ENCODE results near the gene RNF32.

The RNF32 gene

DNA sequence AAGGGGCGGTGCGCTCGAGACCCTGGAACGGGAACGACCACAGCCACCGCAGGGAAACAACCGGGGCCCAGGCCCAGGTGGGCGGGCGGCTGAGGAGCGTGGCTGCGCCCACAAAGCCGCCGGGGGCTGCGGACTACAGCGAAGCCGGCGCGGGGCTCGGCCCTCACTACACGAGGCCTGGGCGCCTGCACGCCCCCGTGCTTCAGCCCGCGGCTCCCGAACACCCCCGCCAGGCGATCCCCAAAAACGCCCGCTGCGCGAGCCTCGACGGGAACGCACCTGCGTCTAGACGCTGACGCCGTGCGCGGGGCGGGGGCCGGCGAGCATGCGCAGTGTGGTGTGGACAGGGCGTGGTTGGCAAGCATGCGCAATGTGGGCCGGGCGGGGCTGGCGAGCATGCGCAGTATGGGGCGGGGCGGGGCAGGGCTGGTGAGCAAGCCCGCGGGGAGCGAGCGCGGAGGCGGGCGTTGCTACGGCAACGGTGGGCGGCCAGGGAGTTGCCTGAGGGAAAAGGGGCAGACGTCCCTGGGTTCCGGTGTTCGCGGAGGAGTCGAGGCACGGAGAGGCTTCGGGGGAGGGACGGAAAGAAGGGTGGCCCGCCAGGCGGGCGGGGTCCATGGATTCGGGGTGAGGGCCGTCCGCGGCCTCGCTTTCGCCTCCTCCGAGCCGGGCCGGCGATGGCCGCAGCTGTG lies at the start of gene RNF32:
RNF32 (plus strand) TSS at position 518 of the 692 bp plus-strand sequence. CDS start 3,104 bp downstream, outside the sequence.
- in situ Hi-C loops (cut with MboI; ENCODE audit: low pct_unique_long_range_greater_than_20kb, low sequenced_read_pairs): no loop called here
- DNase-seq: no peak

- DNase-seq: no peak
- in situ Hi-C loops (cut with MboI; ENCODE audit: low pct_unique_long_range_greater_than_20kb, low sequenced_read_pairs): no loop called here
Observed at GRCh38 chr7:156592155-156592884, 48.3 kb upstream of the RNF32 start.

- DNase-seq: no peak
- in situ Hi-C loops (cut with MboI; ENCODE audit: low pct_unique_long_range_greater_than_20kb, low sequenced_read_pairs): no loop called here
Observed at GRCh38 chr7:156594283-156595080, 46.1 kb upstream of the RNF32 start.

- no peak for DNase-seq
- in situ Hi-C loops (cut with MboI; ENCODE audit: low pct_unique_long_range_greater_than_20kb, low sequenced_read_pairs): no loop called here
Observed at GRCh38 chr7:156600496-156600895, 40.1 kb upstream of the RNF32 start.

DNA sequence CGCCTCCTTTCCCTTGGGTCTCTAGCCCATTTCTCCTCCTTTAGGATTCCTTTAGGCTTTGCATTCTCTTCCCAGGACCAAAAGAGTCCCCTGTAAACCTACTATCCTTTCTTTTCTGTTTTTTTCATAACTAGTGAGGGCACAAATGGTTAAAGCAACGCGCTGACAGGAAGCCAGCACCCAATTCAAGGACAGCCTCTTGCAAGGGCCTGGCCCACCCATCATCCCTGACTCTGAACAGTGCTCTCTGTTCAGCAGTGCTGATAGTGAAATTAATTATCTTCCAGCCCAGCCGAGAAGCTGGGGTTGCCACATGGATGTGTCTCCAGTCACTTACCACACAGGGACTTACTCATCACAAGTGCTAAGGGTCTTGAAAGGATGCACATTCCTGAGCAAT lies 38.3 kb upstream of the RNF32 start:
- in situ Hi-C loops (cut with MboI; ENCODE audit: low pct_unique_long_range_greater_than_20kb, low sequenced_read_pairs): no loop called here
- DNase-seq: no peak

DNA sequence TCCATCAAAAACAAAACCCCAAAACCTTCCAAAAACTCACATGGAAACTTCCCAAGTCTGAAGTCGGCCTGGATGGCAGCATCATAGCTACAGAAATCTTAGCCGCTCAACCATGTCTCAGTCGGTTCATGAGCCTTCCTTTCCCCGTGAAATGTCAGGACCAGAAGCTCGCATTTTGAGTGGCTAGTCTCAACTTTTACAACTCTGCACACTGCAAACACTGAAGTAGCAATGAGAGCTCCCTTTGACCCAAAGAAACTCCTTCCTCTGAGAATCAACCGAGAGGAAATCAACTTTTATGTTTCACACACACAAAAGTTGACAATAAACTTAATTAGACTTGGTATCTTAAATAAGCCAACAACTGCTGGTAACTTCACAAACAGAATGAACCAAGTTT lies 37.6 kb upstream of the RNF32 start:
- no peak for DNase-seq
- in situ Hi-C loops (cut with MboI; ENCODE audit: low pct_unique_long_range_greater_than_20kb, low sequenced_read_pairs): no loop called here

GRCh38 chr7:156603629-156604028 lies 36.9 kb upstream of the RNF32 start:
- DNase-seq: no peak
- in situ Hi-C loops (cut with MboI; ENCODE audit: low pct_unique_long_range_greater_than_20kb, low sequenced_read_pairs): no loop called here

- in situ Hi-C loops (cut with MboI; ENCODE audit: low pct_unique_long_range_greater_than_20kb, low sequenced_read_pairs): no loop called here
Observed at GRCh38 chr7:156604311-156604710, 36.3 kb upstream of the RNF32 start.

DNA sequence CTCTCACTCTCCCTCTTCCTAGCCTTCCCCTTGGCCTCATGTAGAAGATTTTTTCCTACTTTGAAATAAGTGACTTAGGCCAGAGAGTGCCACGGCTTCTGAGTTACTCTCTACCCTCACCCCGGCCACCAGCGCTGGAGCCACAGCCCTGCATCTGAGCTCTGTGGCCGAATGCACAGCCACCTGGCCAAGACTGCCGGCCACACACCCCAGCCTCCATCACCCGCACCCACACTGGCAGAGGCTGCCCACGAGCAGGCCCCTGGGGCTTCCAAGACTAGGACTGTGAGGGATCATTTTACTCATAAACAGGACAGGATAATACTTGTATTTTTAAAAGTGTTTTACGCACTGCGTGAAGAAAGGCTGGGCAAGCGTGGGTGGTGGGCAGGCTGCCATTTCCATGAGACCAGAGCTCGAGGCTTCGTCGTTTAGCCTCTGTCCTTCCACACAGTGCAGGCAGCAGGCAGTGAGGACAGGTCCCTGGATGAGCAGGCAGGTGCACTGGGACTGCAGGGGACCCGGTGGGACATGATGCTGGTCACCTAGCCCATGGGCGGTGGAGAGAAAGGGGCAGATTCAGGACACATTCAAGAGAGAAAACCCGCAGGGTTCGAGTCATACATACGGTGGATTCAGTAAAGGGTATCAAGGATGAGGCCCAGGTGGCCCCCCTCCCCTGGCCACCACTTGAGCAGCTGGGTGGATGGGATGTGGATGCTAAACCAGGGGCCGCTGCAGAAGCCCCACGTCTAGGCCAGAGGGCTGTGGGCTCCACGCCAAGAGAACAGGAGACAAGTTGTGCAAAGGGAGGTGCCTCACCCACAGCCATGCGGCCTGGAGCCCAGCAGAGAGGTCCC lies 35.5 kb upstream of the RNF32 start:
- in situ Hi-C loops (cut with MboI; ENCODE audit: low pct_unique_long_range_greater_than_20kb, low sequenced_read_pairs): no loop called here
- no peak for DNase-seq

More at GRCh38 chr7:156604311-156604710, 36.3 kb upstream of the RNF32 start:
- no peak for DNase-seq

DNA sequence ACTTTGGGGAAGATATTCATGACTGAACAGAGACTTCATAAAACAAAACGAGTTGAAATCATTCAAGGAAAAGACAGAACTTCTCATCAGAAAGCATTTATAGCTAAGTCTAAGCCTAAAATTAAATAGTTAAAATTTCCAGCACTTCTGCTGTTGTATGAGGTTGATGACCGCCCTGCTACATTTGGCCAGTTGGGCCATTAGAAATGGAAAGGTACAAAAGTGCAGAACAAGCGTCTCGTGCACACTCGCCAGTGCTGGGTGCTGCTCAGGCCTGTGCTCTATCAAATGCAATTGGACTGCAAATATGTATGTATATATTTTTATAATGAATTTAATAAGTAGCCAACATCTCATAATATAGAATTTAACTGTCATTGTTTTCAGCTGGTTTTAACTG lies 34.4 kb upstream of the RNF32 start:
- in situ Hi-C loops (cut with MboI; ENCODE audit: low pct_unique_long_range_greater_than_20kb, low sequenced_read_pairs): no loop called here

GRCh38 chr7:156606691-156607331 lies 33.8 kb upstream of the RNF32 start:
- no peak for DNase-seq
- in situ Hi-C loops (cut with MboI; ENCODE audit: low pct_unique_long_range_greater_than_20kb, low sequenced_read_pairs): no loop called here

More for the DNA sequence above, 34.4 kb upstream of the RNF32 start:
- no peak for DNase-seq

DNA sequence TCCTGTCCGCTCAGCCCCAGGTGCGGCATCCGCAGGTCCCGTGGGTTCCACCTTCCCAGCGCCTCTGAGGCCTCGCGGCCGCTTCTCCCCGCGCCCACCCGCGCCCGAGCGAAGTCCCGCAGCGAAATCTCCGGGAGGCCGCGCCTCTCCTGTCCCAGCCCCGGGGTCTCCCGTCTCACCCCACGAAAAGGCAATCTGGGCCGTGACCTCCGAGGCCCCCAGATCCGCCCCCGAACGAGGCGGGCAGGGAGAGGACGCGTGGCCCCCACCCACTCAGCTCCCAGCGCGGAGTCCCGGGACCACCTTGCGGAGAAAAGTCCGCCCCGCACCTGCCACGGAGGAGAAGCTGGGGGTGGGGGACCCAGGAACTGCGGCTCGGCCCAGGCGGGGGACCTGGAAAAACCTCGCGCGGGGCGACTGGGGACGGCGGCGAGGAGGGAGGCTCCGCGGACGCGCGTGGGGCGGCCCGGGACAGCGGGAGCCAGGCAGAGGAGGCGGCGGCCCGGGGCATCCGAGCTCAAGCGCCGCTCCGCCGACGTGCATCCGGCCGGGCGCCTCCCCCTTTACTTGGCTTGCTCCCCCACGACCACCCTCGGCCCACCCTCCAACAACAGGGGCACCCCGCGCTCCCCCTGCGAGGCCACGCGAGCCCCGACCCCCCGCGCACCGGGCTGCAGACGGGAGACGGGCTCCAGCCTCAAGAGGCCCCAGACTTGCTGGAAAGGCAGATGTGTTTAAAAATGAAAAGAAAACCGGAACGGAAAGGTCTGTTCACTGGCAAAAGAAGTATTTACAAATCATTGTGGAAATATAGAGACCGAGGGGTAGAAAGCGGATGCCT lies 33.0 kb upstream of the RNF32 start:
- peak; percentile 10 for DNase-seq
- in situ Hi-C loops (cut with MboI; ENCODE audit: low pct_unique_long_range_greater_than_20kb, low sequenced_read_pairs): no loop called here

DNA sequence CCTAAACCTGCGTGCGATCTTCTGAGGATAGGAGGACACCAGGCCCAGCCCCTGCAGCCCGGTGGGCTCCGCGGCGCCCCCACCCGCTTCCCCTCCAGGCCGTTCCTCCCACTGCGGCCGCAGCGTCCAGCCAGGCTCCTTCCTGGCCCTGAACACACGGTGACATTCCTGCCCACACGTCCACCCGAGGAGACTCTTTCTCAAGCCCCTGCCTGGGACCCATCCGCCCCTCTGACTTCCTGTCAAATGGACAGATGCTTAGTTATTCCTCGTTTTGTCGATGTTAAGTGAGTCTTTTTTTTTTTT lies 32.4 kb upstream of the RNF32 start:
- DNase-seq: peak; percentile 5
- in situ Hi-C loops (cut with MboI; ENCODE audit: low pct_unique_long_range_greater_than_20kb, low sequenced_read_pairs): no loop called here

- DNase-seq: no peak
- in situ Hi-C loops (cut with MboI; ENCODE audit: low pct_unique_long_range_greater_than_20kb, low sequenced_read_pairs): no loop called here
Observed at GRCh38 chr7:156609010-156609877, 31.3 kb upstream of the RNF32 start.

DNA sequence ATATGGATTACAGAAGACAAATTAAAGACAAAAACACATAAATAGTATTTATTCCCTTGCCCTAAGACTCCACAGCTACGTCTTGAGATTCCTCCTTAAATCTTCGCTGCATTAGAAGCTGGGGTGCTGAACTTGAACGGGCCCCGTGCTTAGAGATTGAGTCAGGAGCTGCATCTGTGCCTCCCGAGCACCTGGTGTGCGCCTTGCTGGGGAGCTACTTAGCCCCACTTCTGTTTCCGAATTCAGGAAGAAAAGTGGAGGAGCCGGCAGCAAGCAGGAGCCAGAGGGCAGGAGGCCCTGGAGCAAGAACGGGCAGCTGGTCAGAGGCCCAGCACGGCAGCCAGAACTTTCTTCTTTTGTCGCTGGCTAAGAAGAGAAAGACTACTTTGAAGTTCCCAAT lies 30.4 kb upstream of the RNF32 start:
- DNase-seq: no peak
- in situ Hi-C loops (cut with MboI; ENCODE audit: low pct_unique_long_range_greater_than_20kb, low sequenced_read_pairs): no loop called here

GRCh38 chr7:156610601-156611000 lies 30.0 kb upstream of the RNF32 start:
- in situ Hi-C loops (cut with MboI; ENCODE audit: low pct_unique_long_range_greater_than_20kb, low sequenced_read_pairs): no loop called here
- no peak for DNase-seq

Data from KBM-7 (cell line).